Measurements from ENCODE around the gene SCEL.

DNA sequence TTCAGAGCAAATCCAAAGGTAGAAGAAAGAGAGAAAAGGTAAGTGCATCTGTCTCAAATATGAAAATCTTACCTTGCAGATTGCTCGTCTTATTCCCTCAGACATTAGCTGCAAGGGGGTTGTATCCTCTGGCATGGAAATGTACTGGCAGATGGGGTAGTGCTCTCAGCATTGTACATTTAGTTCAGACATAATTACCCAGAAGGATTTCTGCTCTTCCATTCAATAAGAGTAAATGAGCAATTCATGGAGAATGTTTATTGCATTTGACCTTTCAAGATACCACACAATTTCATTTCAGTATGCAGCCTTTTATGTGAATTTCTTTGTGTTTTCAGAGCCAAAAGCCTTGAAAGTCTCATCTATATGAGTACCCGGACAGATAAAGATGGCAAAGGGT is 63.8 kb downstream of the SCEL start:
- TF ChIP-seq SMC3 (conservative IDR thresholded peaks at IDR 0.05; ENCODE audit: poor library complexity) = no peak
- TF ChIP-seq, protein P1, sequence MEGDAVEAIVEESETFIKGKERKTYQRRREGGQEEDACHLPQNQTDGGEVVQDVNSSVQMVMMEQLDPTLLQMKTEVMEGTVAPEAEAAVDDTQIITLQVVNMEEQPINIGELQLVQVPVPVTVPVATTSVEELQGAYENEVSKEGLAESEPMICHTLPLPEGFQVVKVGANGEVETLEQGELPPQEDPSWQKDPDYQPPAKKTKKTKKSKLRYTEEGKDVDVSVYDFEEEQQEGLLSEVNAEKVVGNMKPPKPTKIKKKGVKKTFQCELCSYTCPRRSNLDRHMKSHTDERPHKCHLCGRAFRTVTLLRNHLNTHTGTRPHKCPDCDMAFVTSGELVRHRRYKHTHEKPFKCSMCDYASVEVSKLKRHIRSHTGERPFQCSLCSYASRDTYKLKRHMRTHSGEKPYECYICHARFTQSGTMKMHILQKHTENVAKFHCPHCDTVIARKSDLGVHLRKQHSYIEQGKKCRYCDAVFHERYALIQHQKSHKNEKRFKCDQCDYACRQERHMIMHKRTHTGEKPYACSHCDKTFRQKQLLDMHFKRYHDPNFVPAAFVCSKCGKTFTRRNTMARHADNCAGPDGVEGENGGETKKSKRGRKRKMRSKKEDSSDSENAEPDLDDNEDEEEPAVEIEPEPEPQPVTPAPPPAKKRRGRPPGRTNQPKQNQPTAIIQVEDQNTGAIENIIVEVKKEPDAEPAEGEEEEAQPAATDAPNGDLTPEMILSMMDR (IDR thresholded peaks at IDR 0.05; ENCODE audit: poor library complexity, severe bottlenecking) = no peak
- no peak for TF ChIP-seq EP300 (conservative IDR thresholded peaks at IDR 0.05; ENCODE audit: poor library complexity, severe bottlenecking)
- TF ChIP-seq, protein P2, sequence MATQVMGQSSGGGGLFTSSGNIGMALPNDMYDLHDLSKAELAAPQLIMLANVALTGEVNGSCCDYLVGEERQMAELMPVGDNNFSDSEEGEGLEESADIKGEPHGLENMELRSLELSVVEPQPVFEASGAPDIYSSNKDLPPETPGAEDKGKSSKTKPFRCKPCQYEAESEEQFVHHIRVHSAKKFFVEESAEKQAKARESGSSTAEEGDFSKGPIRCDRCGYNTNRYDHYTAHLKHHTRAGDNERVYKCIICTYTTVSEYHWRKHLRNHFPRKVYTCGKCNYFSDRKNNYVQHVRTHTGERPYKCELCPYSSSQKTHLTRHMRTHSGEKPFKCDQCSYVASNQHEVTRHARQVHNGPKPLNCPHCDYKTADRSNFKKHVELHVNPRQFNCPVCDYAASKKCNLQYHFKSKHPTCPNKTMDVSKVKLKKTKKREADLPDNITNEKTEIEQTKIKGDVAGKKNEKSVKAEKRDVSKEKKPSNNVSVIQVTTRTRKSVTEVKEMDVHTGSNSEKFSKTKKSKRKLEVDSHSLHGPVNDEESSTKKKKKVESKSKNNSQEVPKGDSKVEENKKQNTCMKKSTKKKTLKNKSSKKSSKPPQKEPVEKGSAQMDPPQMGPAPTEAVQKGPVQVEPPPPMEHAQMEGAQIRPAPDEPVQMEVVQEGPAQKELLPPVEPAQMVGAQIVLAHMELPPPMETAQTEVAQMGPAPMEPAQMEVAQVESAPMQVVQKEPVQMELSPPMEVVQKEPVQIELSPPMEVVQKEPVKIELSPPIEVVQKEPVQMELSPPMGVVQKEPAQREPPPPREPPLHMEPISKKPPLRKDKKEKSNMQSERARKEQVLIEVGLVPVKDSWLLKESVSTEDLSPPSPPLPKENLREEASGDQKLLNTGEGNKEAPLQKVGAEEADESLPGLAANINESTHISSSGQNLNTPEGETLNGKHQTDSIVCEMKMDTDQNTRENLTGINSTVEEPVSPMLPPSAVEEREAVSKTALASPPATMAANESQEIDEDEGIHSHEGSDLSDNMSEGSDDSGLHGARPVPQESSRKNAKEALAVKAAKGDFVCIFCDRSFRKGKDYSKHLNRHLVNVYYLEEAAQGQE (IDR thresholded peaks at IDR 0.05; ENCODE audit: borderline replicate concordance) = no peak
- no peak for TF ChIP-seq TAF1 (IDR thresholded peaks at IDR 0.05; ENCODE audit: low read depth)
- no peak for TF ChIP-seq MXI1 (conservative IDR thresholded peaks at IDR 0.05; ENCODE audit: poor library complexity, severe bottlenecking)
- TF ChIP-seq POLR2AphosphoS5 (IDR thresholded peaks at IDR 0.05) = no peak
- no peak for TF ChIP-seq EZH2 (IDR thresholded peaks at IDR 0.05; ENCODE audit: borderline replicate concordance, insufficient read depth, low read length, poor library complexity, severe bottlenecking)
